GDM1 (cell line): Measurements from ENCODE around the gene GDI1.

Experiments used
- DNase-seq: peaks from one replicate; lab custom pipeline; 2025; lab: John Stamatoyannopoulos, UW

The GDI1 gene

DNA sequence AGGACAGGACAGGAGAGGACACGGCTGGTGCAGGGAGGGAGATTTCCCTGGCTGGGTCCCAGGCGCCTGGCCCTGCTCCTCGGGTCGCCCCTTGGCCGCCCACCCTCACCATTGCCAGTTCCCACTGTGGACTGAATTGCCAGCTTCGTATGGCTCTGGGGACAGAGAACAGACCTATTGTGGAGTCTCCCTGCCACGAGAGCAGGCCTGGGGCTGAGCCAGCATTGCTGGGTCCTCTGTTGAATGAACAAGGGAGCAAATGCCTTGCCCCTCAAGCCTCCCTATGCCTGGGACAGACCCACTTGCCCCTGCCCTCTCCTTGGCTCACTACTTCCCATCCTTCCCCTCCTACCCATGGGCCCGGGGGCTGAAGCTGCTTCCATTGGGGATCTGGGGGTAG, 25.4 kb downstream of the GDI1 start:
- no peak for DNase-seq

GRCh38 chrX:154463611-154464220, 26.8 kb downstream of the GDI1 start:
- no peak for DNase-seq

GRCh38 chrX:154464806-154465365, 27.9 kb downstream of the GDI1 start:
- no peak for DNase-seq

- DNase-seq: no peak
Observed at GRCh38 chrX:154465601-154466000, 28.6 kb downstream of the GDI1 start.

GRCh38 chrX:154466036-154466435, 29.1 kb downstream of the GDI1 start:
- DNase-seq: no peak

GRCh38 chrX:154466907-154467306, 30.0 kb downstream of the GDI1 start:
- DNase-seq: no peak

GRCh38 chrX:154467556-154467955, 30.6 kb downstream of the GDI1 start:
- no peak for DNase-seq

DNA sequence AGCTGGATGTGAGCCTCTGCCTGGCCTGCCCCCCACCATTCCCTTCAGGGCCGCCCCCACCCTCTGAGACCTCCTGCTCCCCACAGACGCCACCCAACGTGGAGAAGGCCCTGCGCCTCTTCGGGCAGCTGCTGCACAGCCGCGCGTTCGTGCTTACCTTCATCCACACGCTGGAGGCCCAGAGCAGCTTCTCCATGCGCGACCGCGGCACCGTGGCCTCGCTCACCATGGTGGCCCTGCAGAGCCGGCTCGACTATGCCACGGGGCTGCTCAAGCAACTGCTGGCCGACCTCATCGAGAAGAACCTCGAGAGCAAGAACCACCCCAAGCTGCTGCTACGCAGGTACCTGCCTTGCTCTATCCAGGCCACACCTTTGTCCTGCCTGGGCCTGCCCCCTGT, 31.3 kb downstream of the GDI1 start:
- no peak for DNase-seq

- DNase-seq: no peak
Observed at GRCh38 chrX:154469114-154469513, 32.2 kb downstream of the GDI1 start.

DNA sequence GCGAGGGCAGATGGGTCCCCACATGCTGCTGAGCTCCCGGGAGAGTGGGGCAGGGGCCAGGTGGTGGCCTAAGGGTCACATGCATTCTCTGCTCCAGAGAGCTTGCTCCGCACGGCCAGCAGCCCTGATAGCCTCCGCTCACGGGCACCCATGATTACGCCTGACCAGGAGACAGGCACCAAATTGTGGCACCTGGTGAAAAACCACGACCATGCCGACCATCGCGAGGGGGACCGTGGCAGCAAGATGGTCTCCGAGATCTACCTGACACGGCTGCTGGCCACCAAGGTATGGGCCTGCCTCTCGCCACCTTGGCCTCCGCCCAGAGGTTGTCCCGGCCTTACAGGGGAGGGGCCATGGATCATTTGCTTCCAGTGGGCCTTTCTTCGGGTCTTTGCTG, 32.9 kb downstream of the GDI1 start:
- DNase-seq: no peak

DNA sequence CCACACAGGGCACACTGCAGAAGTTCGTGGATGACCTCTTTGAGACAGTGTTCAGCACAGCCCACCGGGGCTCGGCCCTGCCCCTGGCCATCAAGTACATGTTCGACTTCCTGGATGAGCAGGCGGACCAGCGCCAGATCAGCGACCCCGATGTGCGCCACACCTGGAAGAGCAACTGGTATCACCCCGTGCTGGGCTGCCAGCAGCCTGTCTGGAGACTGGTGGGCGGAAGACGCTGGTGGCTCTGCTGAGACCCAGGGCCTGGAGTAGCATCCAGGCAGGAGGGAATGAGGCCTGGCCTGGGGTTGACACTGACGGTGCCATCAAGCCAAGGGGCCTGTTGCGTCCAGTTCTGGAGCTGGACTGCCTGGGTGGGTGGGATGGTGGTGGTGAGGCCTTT, 33.5 kb downstream of the GDI1 start:
- no peak for DNase-seq

GRCh38 chrX:154470914-154471568, 34.1 kb downstream of the GDI1 start:
- no peak for DNase-seq

DNA sequence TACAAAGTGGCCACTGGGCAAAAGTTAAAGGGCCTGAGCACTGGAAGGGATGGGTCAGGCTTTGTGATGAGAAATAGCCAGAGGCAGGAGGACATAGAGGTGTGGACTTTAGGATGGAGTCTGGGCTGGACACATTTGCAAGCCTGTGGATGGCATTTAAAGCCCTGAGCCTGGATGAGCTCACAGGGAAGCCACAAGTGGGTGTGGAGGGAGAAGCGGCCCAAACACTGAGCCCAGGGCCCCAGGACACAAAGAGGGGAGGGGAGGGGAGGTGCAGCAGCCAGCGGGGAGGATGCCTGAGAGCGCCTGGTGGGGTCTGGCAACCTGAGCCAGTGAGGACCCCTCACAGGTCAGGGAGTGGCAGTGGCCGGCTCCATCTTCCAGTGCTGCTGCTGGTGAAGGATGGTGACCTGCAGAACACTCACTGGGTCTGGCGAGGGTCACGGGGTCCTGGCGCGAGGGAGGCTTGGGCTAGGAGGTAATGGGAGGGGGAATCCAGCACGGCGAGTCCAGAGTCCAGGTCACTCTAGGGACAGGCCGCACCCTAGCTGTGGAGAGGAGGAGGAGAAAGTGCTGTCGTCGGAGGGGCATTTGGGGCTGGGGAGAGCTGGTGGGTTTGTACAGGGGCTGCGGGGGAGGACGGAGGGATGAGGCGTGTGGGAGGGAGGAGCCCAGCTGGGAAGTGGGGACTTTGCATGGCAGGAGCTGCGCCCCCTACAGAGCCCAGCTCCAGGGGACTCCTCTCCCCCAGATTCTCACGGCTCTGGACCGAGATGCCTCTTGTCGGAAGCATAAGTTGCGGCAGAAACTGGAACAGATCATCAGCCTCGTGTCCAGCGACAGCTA, 35.1 kb downstream of the GDI1 start:
- DNase-seq: no peak

DNA sequence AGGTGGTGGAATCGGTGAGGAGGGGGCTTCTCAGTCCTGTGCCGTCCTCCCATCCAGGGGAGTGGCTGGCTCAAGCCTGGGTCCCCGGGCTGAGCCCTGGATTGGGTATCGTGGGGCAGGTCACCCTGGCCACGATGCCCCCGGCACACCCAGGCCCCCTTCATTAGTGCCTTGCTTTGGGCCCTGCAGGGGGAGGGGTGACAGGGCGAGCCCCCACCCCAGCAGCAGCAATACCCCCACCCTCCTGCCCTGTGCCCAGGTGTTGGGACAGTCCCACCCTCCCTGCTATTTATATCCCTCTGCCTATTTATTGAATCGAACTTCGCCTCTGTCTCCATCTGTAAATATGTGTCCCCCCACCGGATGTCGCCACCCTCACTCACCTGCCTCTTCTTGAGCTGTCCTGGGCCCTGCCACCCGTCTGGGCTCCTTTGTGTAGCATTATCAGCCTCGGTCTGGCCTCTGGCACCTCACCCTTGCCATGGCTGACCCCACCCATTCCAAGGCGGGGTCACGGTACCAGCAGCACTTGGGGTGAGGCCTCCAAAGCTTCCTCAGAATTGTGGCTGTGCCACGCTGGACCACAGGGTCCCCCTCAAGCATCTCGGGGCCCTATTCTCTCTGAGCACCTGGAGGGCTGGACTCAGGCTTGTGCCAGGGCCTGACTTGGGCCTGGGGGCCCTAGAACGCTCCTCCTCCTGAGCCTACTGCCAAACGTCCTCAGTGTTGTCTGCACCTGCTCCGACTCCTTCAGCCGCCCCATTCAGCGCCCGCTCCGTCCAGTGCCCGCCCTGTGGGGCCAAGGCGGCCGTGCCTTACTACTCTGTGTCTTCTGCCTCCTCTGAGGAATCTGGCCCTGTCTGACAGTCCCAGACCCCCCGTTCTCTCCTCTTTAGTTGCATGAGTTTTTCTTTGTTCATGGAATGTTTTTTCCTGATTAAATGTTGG, 36.0 kb downstream of the GDI1 start:
- no peak for DNase-seq

DNA sequence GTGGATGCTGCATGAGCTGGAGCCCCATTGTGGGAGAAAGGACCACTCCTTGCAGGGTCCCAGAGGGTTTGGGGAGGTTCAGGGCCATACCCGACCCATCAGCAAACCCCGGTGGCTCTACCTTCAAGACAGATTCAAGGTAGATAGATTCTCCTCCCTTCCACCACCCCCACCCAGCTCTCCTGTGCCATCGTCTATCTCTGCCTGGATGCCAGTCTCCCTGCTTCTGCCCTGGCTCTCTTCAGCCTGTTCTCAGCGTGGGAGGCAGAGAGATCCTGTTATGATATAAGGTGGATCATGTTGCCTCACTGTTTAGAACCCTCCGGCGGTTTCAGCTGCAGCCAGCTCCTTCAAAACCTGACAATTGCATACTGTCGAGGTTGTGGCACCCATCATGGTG, 36.7 kb downstream of the GDI1 start:
- no peak for DNase-seq

- no peak for DNase-seq
Observed at GRCh38 chrX:154476821-154477220, 39.9 kb downstream of the GDI1 start.

DNA sequence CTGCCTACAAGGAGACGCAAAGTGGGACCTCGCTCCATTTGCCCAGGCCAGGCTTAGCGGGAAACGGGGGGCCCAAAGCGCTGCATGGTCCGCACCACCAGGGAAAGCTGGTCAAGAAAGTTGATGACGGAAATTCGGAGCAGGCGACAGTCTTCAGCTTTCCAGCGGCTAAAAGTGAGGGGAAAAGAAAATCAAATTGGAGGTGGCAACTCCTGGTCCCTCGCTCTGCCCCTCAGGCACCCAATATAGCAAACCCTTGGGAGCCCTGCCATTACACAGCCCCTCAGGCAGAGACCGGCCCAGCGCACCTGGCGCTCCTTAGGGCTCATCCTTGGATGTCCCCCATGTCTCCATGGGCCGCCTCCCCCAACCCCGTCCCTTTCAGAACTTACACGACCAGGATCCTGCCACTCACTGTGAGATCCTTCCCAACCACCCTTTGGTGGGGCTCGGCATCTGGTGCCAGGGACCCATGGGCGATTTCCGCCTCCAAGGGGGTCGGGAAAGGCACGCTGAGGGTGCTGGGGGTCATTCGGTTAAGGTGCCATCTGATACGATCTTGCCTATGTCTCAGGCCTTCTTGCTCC, 41.0 kb downstream of the GDI1 start:
- no peak for DNase-seq

- peak; percentile 86 for DNase-seq
Observed at GRCh38 chrX:154478728-154479622, 42.0 kb downstream of the GDI1 start, which contains the start of gene LAGE3. TSS of gene LAGE3 (minus strand) at chrX:154479281. CDS start at chrX:154478915, 366 bp downstream.

DNA sequence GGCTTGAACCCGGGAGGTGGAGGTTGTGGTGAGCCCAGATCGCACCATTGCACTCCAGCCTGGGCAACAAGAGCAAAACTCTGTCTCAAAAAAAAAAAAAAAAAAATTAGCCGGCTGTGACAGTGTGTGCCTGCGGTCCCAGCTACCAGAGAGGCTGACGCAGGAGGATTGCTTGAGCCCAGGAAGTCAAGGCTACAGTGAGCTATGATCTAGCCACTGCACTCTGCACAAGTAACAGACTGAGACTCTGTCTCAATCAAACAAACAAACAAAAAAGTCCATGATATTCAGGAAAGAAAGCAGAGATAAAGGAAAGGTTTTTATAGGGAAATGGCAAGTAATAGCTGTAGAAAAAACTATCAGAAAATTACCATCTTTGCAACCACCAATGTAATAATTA, 44.2 kb downstream of the GDI1 start:
- DNase-seq: no peak

GRCh38 chrX:154481911-154482601, 45.1 kb downstream of the GDI1 start:
- DNase-seq: no peak
